Left lung (tissue), 10 donors: ENCODE data around the gene ASB8. TPM values are rescaled to one million over a fixed set of nuclear protein-coding genes. Genes with fewer than 3 reads are reported as not detected.

Source experiments
- ATAC-seq: fragments of 200-7000 bp; cut with Tn5 transposase; one replicate; pipeline ENCODE4 v1.9.1; 2020; ENCODE audit warnings: moderate library complexity
- DNase-seq, 4 donors: peaks; one replicate each; pipeline ENCODE4 v3.0.0-alpha.2; 2013 to 2020
- H3K27ac ChIP-seq, 2 donors: fragments of 200-600 bp; sonication (generic) in 1 of 2; one replicate each; pipeline versions ENCODE4 v1.5.0 to v1.8.0; 2020 to 2021
- H3K27me3 ChIP-seq, 2 donors: fragments of 200-600 bp; sonication (generic) in 1 of 2; one replicate each; pipeline versions ENCODE4 v1.5.0 to v1.8.0; 2020 to 2021
- H3K36me3 ChIP-seq, 2 donors: fragments of 200-600 bp; sonication (generic) in 1 of 2; one replicate each; pipeline versions ENCODE4 v1.5.0 to v1.8.0; 2020 to 2021
- H3K4me1 ChIP-seq, 2 donors: fragments of 200-600 bp; one replicate each; pipeline ENCODE4 v1.8.0; 2021
- H3K4me3 ChIP-seq, 2 donors: fragments of 200-600 bp; sonication (generic) in 1 of 2; one replicate each; pipeline versions ENCODE4 v1.5.0 to v1.8.0; 2020 to 2021; ENCODE audit warnings: mild to moderate bottlenecking in 1 of 2
- H3K9me3 ChIP-seq, 2 donors: fragments of 200-600 bp; sonication (generic) in 1 of 2; one replicate each; pipeline versions ENCODE4 v1.5.0 to v1.8.0; 2020 to 2021
- intact Hi-C, 2 donors: fragments of 100-400 bp; cut with DNase I; formaldehyde crosslinking; loops; one replicate each; pipeline versions ENCODE4 v1.11.2 to v1.14.2; 2022
- polyA plus RNA-seq, 6 donors: library from polyadenylated mRNA; unstranded; fragments of 120-200 nt; gene quantifications; one replicate each; pipeline ENCODE4 v1.2.1, GENCODE V29; 2013; ENCODE audit not compliant: insufficient read length in 6 of 6
- total RNA-seq, 2 donors: library from RNA; stranded (reverse); fragmentation: NEBNext Ultra II Directional; extraction: Animal tissue kit (Norgen Biotek cat#: 25700); gene quantifications; one replicate each; pipeline ENCODE4 v1.2.1, GENCODE V29; 2021
- TF ChIP-seq, protein P1 (sequence below), 2 donors: fragments of 200-600 bp; sonication (generic) in 1 of 2; IDR thresholded peaks; one replicate each; pipeline versions ENCODE4 v1.5.0 to v1.8.0; 2021; ENCODE audit warnings: antibody characterized with exemption in 2 of 2
- donor health status: DM: no; HTN: yes; CAD: no.
- donor health status: DM: no; HTN: no; CAD: no.

ASB8 gene
- total and polyA plus RNA-seq, 8 donors = 26.8 to 44.5 (median 36.3) TPM

GRCh38 chr12:48197549-48197970 lies 40.2 kb upstream of the ASB8 start:
- DNase-seq = peak in 1 of 4 donors; percentile 56
- peak overlapping the region; percentile 58 to 61 for H3K4me3 ChIP-seq
- TF ChIP-seq, protein P1, sequence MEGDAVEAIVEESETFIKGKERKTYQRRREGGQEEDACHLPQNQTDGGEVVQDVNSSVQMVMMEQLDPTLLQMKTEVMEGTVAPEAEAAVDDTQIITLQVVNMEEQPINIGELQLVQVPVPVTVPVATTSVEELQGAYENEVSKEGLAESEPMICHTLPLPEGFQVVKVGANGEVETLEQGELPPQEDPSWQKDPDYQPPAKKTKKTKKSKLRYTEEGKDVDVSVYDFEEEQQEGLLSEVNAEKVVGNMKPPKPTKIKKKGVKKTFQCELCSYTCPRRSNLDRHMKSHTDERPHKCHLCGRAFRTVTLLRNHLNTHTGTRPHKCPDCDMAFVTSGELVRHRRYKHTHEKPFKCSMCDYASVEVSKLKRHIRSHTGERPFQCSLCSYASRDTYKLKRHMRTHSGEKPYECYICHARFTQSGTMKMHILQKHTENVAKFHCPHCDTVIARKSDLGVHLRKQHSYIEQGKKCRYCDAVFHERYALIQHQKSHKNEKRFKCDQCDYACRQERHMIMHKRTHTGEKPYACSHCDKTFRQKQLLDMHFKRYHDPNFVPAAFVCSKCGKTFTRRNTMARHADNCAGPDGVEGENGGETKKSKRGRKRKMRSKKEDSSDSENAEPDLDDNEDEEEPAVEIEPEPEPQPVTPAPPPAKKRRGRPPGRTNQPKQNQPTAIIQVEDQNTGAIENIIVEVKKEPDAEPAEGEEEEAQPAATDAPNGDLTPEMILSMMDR (IDR thresholded peaks at IDR 0.05) = peak in 1 of 2 donors; percentile 38
- intact Hi-C loops = no loop called here
- ATAC-seq = peak; percentile 59
- peak overlapping the region; percentile 95 to 98 for H3K27ac ChIP-seq
- H3K4me1 ChIP-seq = peaks cover 7 to 36% of the 10 kb centered on the region in 2 donors
- no peaks in the 10 kb centered on the region for H3K36me3 ChIP-seq
- no peaks in the 10 kb centered on the region for H3K27me3 ChIP-seq
- no peaks in the 10 kb centered on the region for H3K9me3 ChIP-seq

GRCh38 chr12:48194799-48195201 lies 37.5 kb upstream of the ASB8 start:
- DNase-seq (no peak), ATAC-seq (no peak)
- no peaks in the 10 kb centered on the region for H3K36me3 ChIP-seq
- intact Hi-C loops = no loop called here
- TF ChIP-seq, protein P1 (IDR thresholded peaks at IDR 0.05) = no peak
- H3K9me3 ChIP-seq = no peaks in the 10 kb centered on the region
- no peak overlapping the region for H3K27ac ChIP-seq
- peaks cover 0 to 21% of the 10 kb centered on the region in 2 donors for H3K4me1 ChIP-seq
- H3K27me3 ChIP-seq = peaks cover 0 to 5% of the 10 kb centered on the region in 2 donors
- H3K4me3 ChIP-seq = no peak overlapping the region

GRCh38 chr12:48193623-48194022 lies 36.3 kb upstream of the ASB8 start:
- DNase-seq (no peak), ATAC-seq (peak; percentile 21)
- peak overlapping the region in 1 of 2 donors; percentile 39 for H3K27ac ChIP-seq
- peaks cover 0 to 9% of the 10 kb centered on the region in 2 donors for H3K4me1 ChIP-seq
- no peaks in the 10 kb centered on the region for H3K36me3 ChIP-seq
- H3K27me3 ChIP-seq = peaks cover 0 to 6% of the 10 kb centered on the region in 2 donors
- no peak overlapping the region for H3K4me3 ChIP-seq
- intact Hi-C loops = no loop called here
- TF ChIP-seq, protein P1 (IDR thresholded peaks at IDR 0.05) = no peak
- H3K9me3 ChIP-seq = no peaks in the 10 kb centered on the region

- intact Hi-C loops = no loop called here
- no peaks in the 10 kb centered on the region for H3K9me3 ChIP-seq
- peak; percentile 7 for ATAC-seq
Observed at GRCh38 chr12:48192861-48193260, 35.5 kb upstream of the ASB8 start.

DNA sequence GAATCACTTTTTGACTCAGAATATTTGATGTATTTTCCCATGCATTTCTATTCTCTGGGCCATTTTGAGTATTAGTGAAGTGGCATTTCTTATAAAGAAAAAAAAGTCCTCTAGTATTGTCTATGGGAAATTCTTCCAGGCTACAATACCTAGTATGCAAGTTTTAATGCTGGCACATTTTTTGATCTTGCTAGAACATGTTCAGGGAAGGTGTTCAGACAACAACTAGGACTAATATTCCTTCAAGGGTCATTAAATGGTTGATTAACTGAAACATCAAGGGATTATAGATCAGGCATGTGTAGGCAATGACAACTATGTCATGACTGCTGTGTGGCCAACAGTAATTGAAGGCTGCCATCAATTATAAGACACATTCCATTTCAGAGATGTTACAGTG lies 33.8 kb upstream of the ASB8 start:
- ATAC-seq = no peak

More at GRCh38 chr12:48192861-48193260, 35.5 kb upstream of the ASB8 start:
- peak overlapping the region in 1 of 2 donors; percentile 39 for H3K27ac ChIP-seq
- H3K4me3 ChIP-seq = no peak overlapping the region
- no peaks in the 10 kb centered on the region for H3K36me3 ChIP-seq
- no peak for DNase-seq
- peaks cover 0 to 9% of the 10 kb centered on the region in 2 donors for H3K4me1 ChIP-seq
- peaks cover 0 to 6% of the 10 kb centered on the region in 2 donors for H3K27me3 ChIP-seq
- TF ChIP-seq, protein P1 (IDR thresholded peaks at IDR 0.05) = no peak

More for the DNA sequence above, 33.8 kb upstream of the ASB8 start:
- peaks cover 0 to 6% of the 10 kb centered on the region in 2 donors for H3K27me3 ChIP-seq
- peaks cover 0 to 3% of the 10 kb centered on the region in 2 donors for H3K4me1 ChIP-seq
- H3K9me3 ChIP-seq = no peaks in the 10 kb centered on the region
- no peak overlapping the region for H3K4me3 ChIP-seq
- intact Hi-C loops = no loop called here
- H3K27ac ChIP-seq = no peak overlapping the region
- no peak for DNase-seq
- TF ChIP-seq, protein P1 (IDR thresholded peaks at IDR 0.05) = no peak
- no peaks in the 10 kb centered on the region for H3K36me3 ChIP-seq
